NCI-H146 treated with DMSO at 0.1 percent for 48 hours (cell line): ENCODE measurements around the gene NEDD4.
"Not testable (repeated sequence)": the region's sequence is repeated elsewhere in the genome, so short reads cannot be mapped to it uniquely, and the experiment has no call there.

Experiments
- DNase-seq: peaks from one replicate; lab custom pipeline; 2025; ENCODE audit not compliant: unreplicated experiment; lab: John Stamatoyannopoulos, UW

Gene NEDD4

GRCh38 chr15:55785593-55785992, 207.8 kb downstream of the NEDD4 start:
- DNase-seq, result not testable (repeated sequence)

GRCh38 chr15:55784286-55784685, 209.1 kb downstream of the NEDD4 start:
- DNase-seq, result no peak

- no peak for DNase-seq
Observed at GRCh38 chr15:55782901-55783300, 210.5 kb downstream of the NEDD4 start.

- no peak for DNase-seq
Observed at GRCh38 chr15:55780292-55780691, 213.1 kb downstream of the NEDD4 start.

GRCh38 chr15:55778932-55779331, 214.5 kb downstream of the NEDD4 start:
- no peak for DNase-seq
